GM21723 (cell line): ENCODE results near the gene ASB12.

Source experiments
- ATAC-seq: cut with Tn5 transposase; IDR thresholded peaks from one replicate; pipeline ENCODE4 v1.9.1; 2021; ENCODE audit warnings: mild to moderate bottlenecking, moderate library complexity; ENCODE audit not compliant: unreplicated experiment

ASB12 gene

DNA sequence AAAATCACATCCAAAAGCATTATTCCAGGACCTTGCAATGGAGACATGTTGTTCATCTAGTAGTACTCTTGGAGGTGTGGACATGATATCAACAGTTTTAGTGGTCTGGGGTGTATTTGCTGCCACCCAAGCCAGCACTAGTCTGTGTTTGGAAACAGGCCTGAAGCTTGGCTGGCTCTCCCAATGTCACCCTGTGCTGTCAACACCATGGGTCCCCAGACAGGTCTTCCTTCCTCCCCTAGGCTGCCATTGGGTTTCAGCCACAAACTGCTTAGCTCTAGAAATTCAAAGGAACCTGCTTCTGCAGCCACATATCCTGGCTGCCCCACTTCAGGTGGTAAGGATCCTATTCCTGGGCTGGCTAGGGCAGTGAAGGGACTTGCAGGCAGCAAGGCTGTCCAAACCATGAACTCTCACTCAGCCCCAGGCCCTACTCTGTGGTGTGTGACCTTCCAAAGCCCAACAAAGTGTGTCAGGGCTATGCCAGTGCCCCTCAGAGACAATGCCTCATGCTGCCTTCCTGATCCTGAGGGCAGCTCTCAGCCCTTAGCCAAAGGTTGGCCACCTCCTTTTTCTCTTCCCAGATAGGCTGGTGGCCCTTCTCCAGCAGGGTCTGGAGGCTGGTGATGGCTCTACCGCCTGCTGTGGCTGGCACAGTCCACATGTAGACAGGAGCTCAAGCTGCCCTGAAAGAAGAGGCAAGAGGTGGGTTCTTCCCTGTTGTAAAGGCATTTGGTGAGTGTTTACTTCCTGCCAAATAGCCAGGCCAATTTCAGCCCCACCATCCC, 43.2 kb downstream of the ASB12 start:
- ATAC-seq = no peak

DNA sequence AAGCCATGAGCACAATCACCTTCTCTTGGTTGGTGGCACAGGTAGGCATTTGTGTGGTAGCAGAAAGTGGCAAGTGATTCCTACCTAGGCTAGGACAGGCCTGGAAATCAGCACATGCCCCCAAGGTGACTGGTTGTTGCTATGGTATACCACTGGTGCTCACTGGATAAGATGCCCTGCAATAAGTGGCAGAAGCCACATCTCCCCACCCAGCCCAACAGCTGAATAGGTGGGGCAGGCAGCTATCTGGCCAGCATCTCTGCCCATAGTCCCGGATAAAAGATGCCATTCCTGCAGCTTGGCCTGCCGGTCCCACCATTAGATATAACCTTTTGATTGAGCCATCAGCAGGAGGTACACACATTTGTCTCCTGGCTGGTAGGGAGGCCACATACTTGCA, 46.0 kb downstream of the ASB12 start:
- ATAC-seq = no peak

DNA sequence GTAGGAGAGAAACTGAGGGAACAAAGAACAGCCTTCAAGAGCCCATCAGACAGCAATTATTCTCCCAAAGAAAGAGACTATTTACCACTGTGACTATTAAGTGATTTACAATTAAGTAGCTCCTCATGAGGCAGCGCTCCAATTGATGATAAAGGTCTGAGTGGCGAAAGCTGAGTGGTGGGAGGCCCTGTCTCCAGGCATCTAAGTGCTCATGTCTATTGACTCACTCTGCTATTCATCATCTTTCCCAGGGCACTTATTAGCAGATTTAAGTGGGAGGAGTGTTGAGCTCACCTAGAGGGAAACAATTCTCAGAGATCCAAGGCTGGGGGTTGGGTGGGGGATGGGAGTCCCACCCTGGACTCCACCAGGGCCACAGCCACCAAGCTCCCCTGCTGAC, 48.2 kb downstream of the ASB12 start:
- ATAC-seq = no peak

DNA sequence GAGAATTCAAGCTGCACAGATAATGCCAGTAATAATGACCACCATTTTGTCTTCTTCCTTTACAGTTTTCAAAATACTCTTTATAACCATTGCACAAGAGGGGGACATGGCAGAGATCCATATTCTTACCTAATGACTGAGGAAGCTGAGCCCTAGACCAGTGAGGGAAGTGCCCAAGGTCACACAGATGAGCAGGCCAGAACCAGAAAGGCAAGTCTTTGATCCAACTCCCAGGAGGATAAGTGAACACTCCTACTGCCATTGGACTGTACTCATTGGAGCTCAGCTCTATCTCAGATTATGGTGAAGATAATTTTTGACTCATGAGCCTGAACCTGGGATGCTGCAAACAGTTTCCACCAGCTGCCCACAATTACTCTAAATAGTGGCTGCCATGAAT, 53.5 kb downstream of the ASB12 start:
- ATAC-seq = no peak
